Neural progenitor cell (in vitro differentiated cells): ENCODE data around the gene RNU11.

ENCODE experiments used
- CTCF ChIP-seq: fragments of 200-600 bp; sonication (generic); IDR thresholded peaks from 2 replicates; pipeline ENCODE4 v1.5.1; 2017; ENCODE audit warnings: antibody characterized with exemption, mild to moderate bottlenecking
- EZH2 ChIP-seq: fragments of 200-600 bp; sonication (generic); IDR thresholded peaks from 2 replicates; pipeline ENCODE4 v1.6.1; 2017; ENCODE audit warnings: antibody characterized with exemption, mild to moderate bottlenecking, moderate library complexity

GRCh38 chr1:28671254-28671780 lies 22.9 kb downstream of the RNU11 start:
- TF ChIP-seq CTCF (no peak), EZH2 (no peak)
